HepG2 (cell line): Measurements from ENCODE around the gene WDR45B. TPM values are rescaled to one million over a fixed set of nuclear protein-coding genes. Genes with fewer than 3 reads are reported as not detected.

Experiments used
- ARNT ChIP-seq: fragments of 450-650 bp; IDR thresholded peaks from 2 replicates; pipeline ENCODE4 v1.6.1; 2017
- BHLHE40 ChIP-seq: IDR thresholded peaks from 2 replicates; pipeline ENCODE4 v1.6.1; 2011; ENCODE audit warnings: low read length, improper control_type of control experiment
- EP300 ChIP-seq, 3 experiments: sonication (generic) in 1 of 3; formaldehyde crosslinking in 1 of 3; IDR thresholded peaks; 2 replicates each; pipeline versions ENCODE4 v1.5.1 to v1.6.1; 2011 to 2020; ENCODE audit warnings: low read depth in 2 of 3, low read length in 2 of 3, borderline replicate concordance in 1 of 3, improper control_type of control experiment in 1 of 3, mild to moderate bottlenecking in 1 of 3, missing genetic modification reagents in 1 of 3, moderate library complexity in 1 of 3
- GLI4 ChIP-seq: sonication (generic); formaldehyde crosslinking; IDR thresholded peaks from 2 replicates; pipeline ENCODE4 v1.5.1; 2020; ENCODE audit warnings: missing genetic modification reagents, mild to moderate bottlenecking, moderate library complexity, borderline replicate concordance
- HNRNPLL ChIP-seq: fragments of 200-400 bp; formaldehyde crosslinking; IDR thresholded peaks from 2 replicates; pipeline ENCODE4 v1.6.1; 2017; ENCODE audit warnings: mild to moderate bottlenecking, low read depth, low read length; ENCODE audit not compliant: poor library complexity, severe bottlenecking
- KLF12 ChIP-seq: sonication (generic); formaldehyde crosslinking; IDR thresholded peaks from 2 replicates; pipeline ENCODE4 v1.4.0; 2020; ENCODE audit warnings: missing genetic modification reagents, borderline replicate concordance
- MAF1 ChIP-seq: sonication (generic); formaldehyde crosslinking; IDR thresholded peaks from 2 replicates; pipeline ENCODE4 v1.5.0; 2020; ENCODE audit warnings: missing genetic modification reagents, borderline replicate concordance
- MEIS2 ChIP-seq: sonication (generic); formaldehyde crosslinking; IDR thresholded peaks from 2 replicates; pipeline ENCODE4 v1.9.0; 2021; ENCODE audit warnings: mild to moderate bottlenecking, missing genetic modification reagents
- MTA1 ChIP-seq: sonication (generic); formaldehyde crosslinking; IDR thresholded peaks from 2 replicates; pipeline ENCODE4 v1.4.0; 2020; ENCODE audit warnings: missing genetic modification reagents, mild to moderate bottlenecking, borderline replicate concordance
- MXD4 ChIP-seq: IDR thresholded peaks from 2 replicates; pipeline ENCODE4 v1.6.1; 2016; ENCODE audit warnings: mild to moderate bottlenecking, missing biosample characterization, missing genetic modification reagents
- NFYB ChIP-seq: sonication (generic); formaldehyde crosslinking; IDR thresholded peaks from 2 replicates; pipeline ENCODE4 v1.4.0; 2020; ENCODE audit warnings: missing genetic modification reagents
- RAD21 ChIP-seq: fragments of 450-650 bp; formaldehyde crosslinking; IDR thresholded peaks from 2 replicates; pipeline ENCODE4 v1.5.0; 2020; ENCODE audit warnings: mild to moderate bottlenecking
- RELA ChIP-seq: sonication (generic); formaldehyde crosslinking; IDR thresholded peaks from 2 replicates; pipeline ENCODE4 v1.4.0; 2020; ENCODE audit warnings: missing genetic modification reagents
- TAF15 ChIP-seq: fragments of 200-400 bp; formaldehyde crosslinking; IDR thresholded peaks from one replicate; pipeline ENCODE4 v1.6.1; 2018; ENCODE audit warnings: mild to moderate bottlenecking, low read depth, low read length; ENCODE audit not compliant: poor library complexity, severe bottlenecking
- ZFP90 ChIP-seq: sonication (generic); formaldehyde crosslinking; IDR thresholded peaks from 2 replicates; pipeline ENCODE4 v1.8.0; 2022; ENCODE audit warnings: missing genetic modification reagents, mild to moderate bottlenecking, inconsistent platforms, borderline replicate concordance
- ZNF160 ChIP-seq: sonication (generic); formaldehyde crosslinking; IDR thresholded peaks from 2 replicates; pipeline ENCODE4 v1.8.0; 2022; ENCODE audit warnings: mild to moderate bottlenecking, inconsistent platforms, missing genetic modification reagents
- ZNF282 ChIP-seq: fragments of 450-650 bp; IDR thresholded peaks from 2 replicates; pipeline ENCODE4 v1.6.1; 2018; ENCODE audit not compliant: partially characterized antibody
- ZNF354B ChIP-seq: sonication (generic); formaldehyde crosslinking; IDR thresholded peaks from 2 replicates; pipeline ENCODE4 v1.8.0; 2022; ENCODE audit warnings: mild to moderate bottlenecking, missing genetic modification reagents
- ZNF672 ChIP-seq: sonication (generic); formaldehyde crosslinking; IDR thresholded peaks from 2 replicates; pipeline ENCODE4 v1.8.1; 2022; ENCODE audit warnings: missing genetic modification reagents
- ZNF674 ChIP-seq: sonication (generic); formaldehyde crosslinking; IDR thresholded peaks from 2 replicates; pipeline ENCODE4 v1.5.0; 2020; ENCODE audit warnings: low read depth, mild to moderate bottlenecking, missing genetic modification reagents
- ZNF746 ChIP-seq: sonication (generic); formaldehyde crosslinking; IDR thresholded peaks from 2 replicates; pipeline ENCODE4 v1.8.0; 2022; ENCODE audit warnings: mild to moderate bottlenecking, missing genetic modification reagents
- ZNF768 ChIP-seq: sonication (generic); formaldehyde crosslinking; IDR thresholded peaks from 2 replicates; pipeline ENCODE4 v1.4.0; 2020; ENCODE audit warnings: missing genetic modification reagents
- polyA plus RNA-seq, 8 experiments: library from polyadenylated mRNA; depleted of rRNA in 3 of 8; stranded (reverse) in 7 of 8; unstranded in 1 of 8; fragments of >200 nt; fragmentation: Illumina TruSeq in 4 of 8; extraction: Trizol in 4 of 8; gene quantifications; 2 replicates each; pipeline versions ENCODE4 v1.2.1 to v1.2.3, GENCODE V29; 2011 to 2016; ENCODE audit warnings: low read depth in 4 of 8, missing spikeins in 1 of 8, mixed read lengths in 1 of 8; ENCODE audit not compliant: insufficient read depth in 1 of 8
- total RNA-seq, 5 experiments: library from RNA; depleted of rRNA; stranded (reverse); fragments of >200 nt; fragmentation: Illumina TruSeq; extraction: Trizol; gene quantifications; 2 replicates each; pipeline ENCODE4 v1.2.3, GENCODE V29; 2016; ENCODE audit warnings: low read depth in 1 of 5
- TF ChIP-seq, protein P1 (sequence below): sonication (generic); formaldehyde crosslinking; IDR thresholded peaks from 2 replicates; pipeline ENCODE4 v1.8.0; 2022; ENCODE audit warnings: mild to moderate bottlenecking, missing genetic modification reagents
- TF ChIP-seq, protein P2 (sequence below): sonication (generic); formaldehyde crosslinking; IDR thresholded peaks from 2 replicates; pipeline ENCODE4 v1.5.1; 2020; ENCODE audit warnings: mild to moderate bottlenecking, missing genetic modification reagents, borderline replicate concordance

Gene WDR45B
- total and polyA plus RNA-seq, 2 of the 13 experiments (the other 11 are each of a cell fraction or from before 2014, with no cell fraction given), result 86.2 to 155 TPM

GRCh38 chr17:82679586-82680465 is 31.6 kb upstream of the WDR45B start (continued):
- TF ChIP-seq, protein P1, sequence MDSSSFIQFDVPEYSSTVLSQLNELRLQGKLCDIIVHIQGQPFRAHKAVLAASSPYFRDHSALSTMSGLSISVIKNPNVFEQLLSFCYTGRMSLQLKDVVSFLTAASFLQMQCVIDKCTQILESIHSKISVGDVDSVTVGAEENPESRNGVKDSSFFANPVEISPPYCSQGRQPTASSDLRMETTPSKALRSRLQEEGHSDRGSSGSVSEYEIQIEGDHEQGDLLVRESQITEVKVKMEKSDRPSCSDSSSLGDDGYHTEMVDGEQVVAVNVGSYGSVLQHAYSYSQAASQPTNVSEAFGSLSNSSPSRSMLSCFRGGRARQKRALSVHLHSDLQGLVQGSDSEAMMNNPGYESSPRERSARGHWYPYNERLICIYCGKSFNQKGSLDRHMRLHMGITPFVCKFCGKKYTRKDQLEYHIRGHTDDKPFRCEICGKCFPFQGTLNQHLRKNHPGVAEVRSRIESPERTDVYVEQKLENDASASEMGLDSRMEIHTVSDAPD, result no peak
- TF ChIP-seq GLI4 (CRISPR knock-in tag) (no peak), ZNF746 (CRISPR knock-in tag) (no peak), MEIS2 (CRISPR knock-in tag) (peak; percentile 61; the same call in 1 of the 2 replicates), HNRNPLL (peak; percentile 35), ZNF160 (no peak), ZNF354B (peak; percentile 84; the same call in 1 of the 2 replicates), MTA1 (CRISPR knock-in tag) (peak; percentile 74; the same call in 1 of the 2 replicates), MAF1 (no peak), MXD4 (CRISPR knock-in tag) (no peak), ZNF674 (no peak), ZFP90 (CRISPR knock-in tag) (peak; percentile 67; the same call in 1 of the 2 replicates), ZNF768 (CRISPR knock-in tag) (peak; percentile 34; the same call in 1 of the 2 replicates), RAD21 (CRISPR knock-in tag) (peak; percentile 74), EP300 (IDR thresholded peaks at IDR 0.05; ENCODE audit: low read depth in 2 of 2, low read length in 2 of 2) (no peak), EP300 (CRISPR knock-in tag; IDR thresholded peaks at IDR 0.05; ENCODE audit: borderline replicate concordance) (no peak), NFYB (CRISPR knock-in tag) (no peak), ZNF672 (no peak), KLF12 (CRISPR knock-in tag) (peak; percentile 80; the same call in 1 of the 2 replicates), BHLHE40 (no peak), RELA (no peak), TAF15 (no peak), ARNT (no peak), ZNF282 (no peak)
- TF ChIP-seq, protein P2, sequence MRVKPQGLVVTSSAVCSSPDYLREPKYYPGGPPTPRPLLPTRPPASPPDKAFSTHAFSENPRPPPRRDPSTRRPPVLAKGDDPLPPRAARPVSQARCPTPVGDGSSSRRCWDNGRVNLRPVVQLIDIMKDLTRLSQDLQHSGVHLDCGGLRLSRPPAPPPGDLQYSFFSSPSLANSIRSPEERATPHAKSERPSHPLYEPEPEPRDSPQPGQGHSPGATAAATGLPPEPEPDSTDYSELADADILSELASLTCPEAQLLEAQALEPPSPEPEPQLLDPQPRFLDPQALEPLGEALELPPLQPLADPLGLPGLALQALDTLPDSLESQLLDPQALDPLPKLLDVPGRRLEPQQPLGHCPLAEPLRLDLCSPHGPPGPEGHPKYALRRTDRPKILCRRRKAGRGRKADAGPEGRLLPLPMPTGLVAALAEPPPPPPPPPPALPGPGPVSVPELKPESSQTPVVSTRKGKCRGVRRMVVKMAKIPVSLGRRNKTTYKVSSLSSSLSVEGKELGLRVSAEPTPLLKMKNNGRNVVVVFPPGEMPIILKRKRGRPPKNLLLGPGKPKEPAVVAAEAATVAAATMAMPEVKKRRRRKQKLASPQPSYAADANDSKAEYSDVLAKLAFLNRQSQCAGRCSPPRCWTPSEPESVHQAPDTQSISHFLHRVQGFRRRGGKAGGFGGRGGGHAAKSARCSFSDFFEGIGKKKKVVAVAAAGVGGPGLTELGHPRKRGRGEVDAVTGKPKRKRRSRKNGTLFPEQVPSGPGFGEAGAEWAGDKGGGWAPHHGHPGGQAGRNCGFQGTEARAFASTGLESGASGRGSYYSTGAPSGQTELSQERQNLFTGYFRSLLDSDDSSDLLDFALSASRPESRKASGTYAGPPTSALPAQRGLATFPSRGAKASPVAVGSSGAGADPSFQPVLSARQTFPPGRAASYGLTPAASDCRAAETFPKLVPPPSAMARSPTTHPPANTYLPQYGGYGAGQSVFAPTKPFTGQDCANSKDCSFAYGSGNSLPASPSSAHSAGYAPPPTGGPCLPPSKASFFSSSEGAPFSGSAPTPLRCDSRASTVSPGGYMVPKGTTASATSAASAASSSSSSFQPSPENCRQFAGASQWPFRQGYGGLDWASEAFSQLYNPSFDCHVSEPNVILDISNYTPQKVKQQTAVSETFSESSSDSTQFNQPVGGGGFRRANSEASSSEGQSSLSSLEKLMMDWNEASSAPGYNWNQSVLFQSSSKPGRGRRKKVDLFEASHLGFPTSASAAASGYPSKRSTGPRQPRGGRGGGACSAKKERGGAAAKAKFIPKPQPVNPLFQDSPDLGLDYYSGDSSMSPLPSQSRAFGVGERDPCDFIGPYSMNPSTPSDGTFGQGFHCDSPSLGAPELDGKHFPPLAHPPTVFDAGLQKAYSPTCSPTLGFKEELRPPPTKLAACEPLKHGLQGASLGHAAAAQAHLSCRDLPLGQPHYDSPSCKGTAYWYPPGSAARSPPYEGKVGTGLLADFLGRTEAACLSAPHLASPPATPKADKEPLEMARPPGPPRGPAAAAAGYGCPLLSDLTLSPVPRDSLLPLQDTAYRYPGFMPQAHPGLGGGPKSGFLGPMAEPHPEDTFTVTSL (CRISPR knock-in tag), result no peak
